Stimulated activated CD4-positive, alpha-beta T cell treated with anti-CD3 and anti-CD28 coated beads, Interleukin-12 subunit alpha, Interleukin-12 subunit beta, amount 100 ng/mL, for 4 hours (primary cell): Measurements from ENCODE around the gene NAA15.
A peak's percentile ranks its signal among the peaks of the same experiment; 100 is the strongest.
"Not testable (repeated sequence)": the region's sequence is repeated elsewhere in the genome, so short reads cannot be mapped to it uniquely, and the experiment has no call there.

Experiments
- DNase-seq: peaks from one replicate; pipeline ENCODE4 v3.0.0-alpha.2; 2020

NAA15 gene

DNA sequence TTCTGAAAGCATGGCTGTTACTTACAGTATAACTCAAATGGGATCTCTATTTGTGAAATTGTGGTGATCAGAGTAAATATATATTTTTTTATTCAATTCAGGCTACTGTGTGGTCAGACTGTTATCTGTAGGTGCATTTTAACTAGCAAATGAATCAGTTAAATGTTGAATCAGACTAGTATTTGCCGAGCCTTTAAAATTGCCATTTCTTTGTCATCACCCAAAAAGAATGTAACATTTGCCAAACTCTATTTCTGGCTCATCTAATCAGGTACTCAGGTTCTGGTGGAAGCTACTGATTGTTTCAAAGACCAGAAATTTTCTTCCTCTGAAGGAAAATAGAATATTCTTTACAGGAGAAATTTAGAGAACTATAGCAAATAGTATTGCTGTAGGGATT is 1.8 kb upstream of the NAA15 start:
- DNase-seq: no peak

DNA sequence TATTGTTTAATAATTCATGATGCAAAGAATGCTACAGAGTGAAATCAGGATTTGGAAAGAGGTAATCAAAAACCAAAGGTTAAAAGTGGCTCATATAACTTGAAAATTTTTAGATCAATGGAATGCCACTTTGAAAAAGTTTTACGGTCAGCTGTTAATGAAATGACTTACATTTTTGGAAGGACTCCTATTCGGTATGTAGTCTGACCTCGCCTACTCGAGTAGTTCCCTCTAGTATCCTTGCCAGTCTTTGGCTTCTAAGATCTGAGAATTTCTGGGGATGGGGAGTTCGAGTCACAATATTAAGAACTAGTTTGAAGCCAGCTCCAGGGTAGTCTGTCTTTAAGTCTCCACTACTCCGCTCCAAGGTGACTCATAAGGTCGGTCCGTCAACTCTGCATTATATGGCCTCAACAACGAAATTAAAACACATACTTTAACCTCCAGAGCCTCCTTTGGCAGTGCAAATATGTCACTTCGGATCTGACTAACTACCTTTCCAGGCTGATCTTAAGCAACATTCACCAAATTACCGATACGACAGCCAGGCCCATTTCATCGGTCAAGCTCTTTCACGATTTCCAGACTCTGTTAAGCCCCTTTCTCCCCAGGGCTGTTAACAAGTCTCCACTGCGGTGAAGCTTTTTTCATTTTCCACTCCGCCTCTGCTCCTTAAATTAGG is 733 bp upstream of the NAA15 start:
- no peak for DNase-seq

DNA sequence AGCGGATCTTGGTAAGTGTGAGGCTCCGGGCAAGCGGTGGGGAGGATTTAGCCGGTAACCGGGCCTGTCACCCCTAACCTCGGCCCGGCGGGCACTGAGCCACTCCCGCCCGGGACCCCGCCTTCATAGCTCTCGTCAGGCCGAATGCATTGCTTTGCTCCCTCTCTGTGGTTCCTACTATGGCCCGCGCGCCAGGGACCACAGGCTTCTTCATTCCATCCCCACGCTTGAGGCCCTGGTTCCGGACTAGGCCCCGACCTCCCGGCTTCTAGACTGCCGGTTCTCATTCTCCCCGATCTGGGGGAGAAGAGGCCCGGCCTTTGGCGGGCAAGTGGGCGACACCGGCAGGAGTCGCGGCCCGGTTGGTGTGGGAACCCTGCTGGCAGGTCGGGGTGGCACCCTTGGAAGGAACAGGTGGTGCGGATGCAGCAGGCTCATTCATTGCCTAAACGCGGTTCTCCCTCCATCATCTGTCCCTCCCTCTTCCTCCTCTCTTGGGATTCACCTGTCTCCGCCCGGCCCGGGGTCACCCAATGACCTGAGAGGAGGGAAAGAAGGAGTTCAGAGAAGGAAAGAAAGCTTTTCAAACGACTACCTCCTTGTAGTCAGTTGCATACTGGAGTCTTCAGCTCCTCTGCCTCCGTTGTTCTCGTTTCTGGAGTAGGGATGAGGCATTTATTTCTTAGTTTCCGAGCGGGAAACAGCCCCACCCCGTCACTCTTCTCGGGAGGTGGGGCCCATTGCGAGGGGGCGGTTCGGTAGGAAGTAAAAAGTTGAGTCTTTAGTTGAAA is 711 bp downstream of the NAA15 start, which contains the start of gene NDUFC1:
TSS of gene NDUFC1 (minus strand) at position 657 of the 791 bp plus-strand sequence. CDS start 6,679 bp downstream, outside the sequence.
- peak; percentile 52 for DNase-seq

DNA sequence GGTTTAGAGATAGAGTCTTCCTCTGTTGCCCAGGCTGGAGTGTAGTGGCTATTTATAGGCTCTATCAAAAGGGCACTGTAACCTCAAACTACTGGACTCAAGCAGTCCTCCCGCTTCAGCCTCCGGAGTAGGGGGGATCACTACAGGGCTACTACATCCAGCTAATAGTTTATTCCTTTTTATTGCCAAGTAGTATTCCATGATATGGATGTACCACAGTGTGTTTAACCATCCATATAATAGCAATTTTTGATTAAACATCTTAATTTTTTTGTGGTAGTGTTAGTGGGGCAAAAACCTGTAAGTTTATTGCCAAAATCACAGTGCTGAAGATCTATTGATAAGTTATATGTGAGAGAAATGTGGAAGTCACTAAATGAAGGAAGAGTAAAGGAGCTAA is 3.6 kb downstream of the NAA15 start:
- no peak for DNase-seq

DNA sequence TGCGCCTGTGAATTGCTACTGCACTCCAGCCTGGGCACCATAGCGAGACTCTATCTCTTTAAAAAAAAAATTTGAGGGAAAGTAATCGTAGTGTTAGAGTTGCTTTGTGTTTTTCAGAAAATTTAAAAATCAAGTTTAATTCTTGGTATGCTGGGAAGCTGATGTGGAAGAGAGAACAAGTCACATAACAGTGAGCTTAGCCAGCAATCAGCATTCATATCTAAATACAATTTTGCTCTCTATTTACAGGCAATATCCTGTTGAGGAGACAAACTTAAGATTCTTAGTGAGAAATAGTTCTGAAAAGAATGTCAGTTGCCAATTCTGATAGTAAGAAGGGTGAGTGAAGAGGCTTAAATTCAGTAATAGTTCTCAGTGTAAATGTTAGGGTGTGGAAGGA is 10.6 kb downstream of the NAA15 start:
- DNase-seq: no peak

DNA sequence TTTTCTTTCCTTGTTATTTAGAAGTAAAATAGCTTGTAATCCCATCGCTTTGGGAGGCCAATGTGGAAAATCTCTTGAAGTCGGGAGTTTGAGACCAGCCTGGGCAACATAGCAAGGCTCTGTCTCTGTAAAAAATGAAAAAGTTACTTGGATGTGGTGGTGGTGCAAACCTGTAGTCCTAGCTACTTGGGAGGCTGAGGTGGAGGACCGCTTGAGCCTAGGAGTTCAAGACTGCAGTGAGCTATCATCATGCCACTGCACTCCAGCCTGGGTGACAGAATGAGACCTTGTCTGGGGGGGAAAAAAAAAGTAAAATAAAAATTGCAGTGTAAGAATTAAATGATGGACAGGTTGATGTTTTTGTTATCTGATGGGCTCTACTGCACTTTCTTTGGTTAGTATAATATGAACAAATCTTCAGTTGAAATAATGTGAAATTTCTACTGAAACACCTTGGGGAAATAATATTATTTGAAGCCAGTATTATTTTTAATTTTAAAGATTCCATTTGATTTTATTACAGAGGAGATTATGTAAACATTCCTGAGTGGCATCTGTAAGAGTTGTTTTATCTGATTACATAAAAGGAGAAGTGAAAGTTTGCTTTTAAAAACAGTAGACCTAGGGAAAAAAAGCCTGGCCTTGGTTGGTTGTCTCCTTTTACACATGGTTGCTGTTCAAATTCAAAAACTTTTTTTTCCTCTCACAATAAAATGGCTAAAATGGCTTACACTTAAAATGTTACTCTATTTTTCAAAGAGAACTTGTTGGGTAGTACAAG is 11.4 kb downstream of the NAA15 start:
- no peak for DNase-seq

DNA sequence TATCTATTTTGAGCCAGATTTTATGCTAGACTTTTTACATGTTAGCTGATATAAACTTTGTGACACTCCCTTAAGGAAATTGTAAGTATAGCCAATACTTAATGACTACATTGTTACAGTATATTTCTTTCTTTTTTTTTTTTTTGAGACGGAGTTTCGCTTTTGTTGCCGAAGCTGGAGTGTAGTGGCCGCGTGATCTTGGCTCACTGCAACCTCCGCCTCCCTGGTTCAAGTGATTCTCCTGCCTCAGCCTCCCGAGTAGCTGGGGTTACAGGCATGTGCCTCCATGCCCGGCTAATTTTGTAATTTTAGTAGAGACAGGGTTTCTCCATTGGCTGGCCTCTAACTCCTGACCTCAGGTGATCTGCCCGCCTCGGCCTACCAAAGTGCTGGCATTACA is 12.1 kb downstream of the NAA15 start:
- not testable (repeated sequence) for DNase-seq

DNA sequence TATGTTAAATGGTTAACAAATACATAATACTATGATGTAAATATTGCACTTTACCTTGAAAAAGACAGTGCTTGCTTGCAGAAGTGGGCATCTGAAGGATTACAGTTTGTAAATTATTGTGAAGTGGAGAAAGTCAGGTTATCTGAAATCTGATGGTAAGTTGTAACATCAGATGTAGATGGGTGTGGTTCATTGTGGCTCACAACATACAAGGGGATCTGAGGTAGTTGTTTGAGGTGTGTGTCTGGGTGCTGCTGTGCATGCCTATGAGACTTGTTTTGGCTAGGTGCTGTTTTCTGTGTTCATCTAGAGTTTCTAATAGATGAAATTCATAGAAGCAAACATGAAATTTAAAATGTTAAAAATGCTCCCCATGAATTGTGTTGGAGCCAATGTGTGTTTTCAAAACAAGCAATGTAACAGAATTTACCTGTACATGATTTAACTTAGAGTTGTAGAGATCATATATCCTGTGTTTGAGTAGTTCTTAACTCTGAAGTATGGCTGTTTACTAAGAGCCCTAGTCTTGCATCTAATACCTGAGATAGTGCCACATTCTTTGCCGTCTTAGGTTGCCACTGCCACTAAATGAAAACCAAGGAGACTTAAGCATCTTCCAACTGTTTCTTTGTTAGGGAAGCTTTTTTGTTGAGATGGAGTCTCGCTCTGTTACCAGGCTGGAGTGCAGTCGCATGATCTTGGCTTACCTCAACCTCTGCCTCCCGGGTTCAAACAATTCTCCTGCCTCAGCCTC is 12.9 kb downstream of the NAA15 start:
- DNase-seq: no peak

DNA sequence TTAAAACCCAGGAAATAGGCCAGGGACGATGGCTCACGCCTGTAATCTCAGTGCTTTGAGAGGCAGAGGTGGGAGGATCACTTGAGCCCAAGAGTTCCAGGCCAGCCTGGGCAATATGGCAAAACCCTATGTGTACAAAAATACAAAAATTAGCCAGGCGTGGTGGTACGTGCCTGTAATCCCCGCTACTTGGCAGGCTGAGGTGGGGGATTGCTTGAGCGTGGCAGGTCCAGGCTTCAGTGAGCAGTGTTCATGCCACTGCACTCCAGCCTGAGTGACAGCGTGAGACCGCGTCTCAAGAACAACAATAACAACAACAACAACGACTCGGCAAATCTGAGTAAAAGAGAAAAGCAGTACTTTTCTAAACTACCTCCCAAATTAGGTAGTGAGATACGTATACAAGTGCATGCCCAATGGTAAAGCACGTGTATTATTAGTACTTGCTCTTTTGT is 13.9 kb downstream of the NAA15 start:
- DNase-seq: no peak

DNA sequence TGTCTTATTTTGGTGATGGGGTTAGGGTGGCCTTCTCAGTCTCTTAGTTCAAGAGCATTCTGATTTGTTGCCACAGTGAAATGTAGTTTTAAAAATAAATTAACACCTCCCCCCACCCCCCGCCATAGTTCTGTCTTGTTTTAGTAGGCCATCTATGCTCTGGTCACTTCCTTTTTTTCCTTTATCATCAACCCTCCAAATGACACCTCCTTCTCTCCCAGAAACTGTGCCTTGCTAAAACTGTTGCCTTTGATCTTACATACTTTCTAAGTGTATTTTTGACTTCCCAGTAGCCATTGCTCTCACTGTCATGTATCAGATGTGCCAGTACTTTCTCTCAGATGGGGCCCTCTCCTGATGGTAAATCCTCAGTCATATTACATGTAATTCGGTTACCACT is 15.4 kb downstream of the NAA15 start:
- DNase-seq: no peak

DNA sequence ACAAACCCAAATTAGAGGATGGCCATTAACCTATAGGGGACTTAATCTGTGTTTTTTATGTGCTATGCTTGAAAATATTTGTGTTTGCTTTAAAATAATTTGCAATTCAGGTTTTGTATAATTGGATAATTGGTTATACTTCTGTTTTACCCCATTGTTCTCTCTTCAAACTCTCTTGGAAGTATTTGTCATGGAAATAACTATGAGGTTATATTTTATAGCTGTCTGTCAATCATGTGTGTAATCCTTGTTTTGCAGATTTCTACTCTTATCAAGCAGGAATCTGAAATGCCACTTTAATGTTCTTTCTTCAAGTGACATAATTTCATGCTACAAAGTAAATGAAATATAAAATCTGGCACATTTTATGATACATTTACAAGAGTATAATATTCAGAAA is 16.3 kb downstream of the NAA15 start:
- no peak for DNase-seq

DNA sequence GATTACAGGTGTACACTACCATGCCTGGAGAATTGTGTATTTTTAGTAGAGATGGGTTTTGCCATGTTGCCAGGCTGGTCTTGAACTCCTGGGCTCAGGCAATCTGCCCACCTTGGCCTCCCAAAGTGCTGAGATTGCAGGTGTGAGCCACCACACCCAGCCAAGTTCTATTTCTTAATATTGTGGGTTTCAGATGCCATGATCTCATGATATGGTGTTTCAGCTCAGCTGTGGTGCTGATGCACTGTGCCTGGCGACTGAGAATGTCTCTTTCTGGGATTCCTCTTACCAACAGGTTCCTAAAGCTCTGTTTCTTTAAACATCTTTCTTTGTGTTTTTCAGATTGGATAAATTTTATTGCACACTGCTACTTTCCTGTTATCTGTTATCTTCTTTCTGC is 18.3 kb downstream of the NAA15 start:
- DNase-seq: no peak

DNA sequence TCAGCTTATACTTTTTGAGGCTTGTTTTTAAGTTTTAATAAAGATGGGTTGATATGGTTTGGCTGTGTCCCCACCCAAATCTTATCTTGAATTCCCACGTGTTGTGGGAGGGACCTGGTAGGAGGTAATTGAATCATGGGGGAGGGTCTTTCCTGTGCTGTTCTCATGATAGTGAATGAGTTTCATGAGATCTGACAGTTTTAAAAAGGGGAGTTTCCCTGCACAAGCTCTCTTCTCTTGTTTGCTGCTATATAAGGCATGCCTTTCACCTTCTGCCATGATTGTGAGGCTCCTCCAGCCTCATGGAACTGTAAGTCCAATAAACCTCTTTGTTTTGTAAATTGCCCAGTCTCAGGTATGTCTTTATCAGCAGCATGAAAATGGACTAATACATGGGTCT is 20.8 kb downstream of the NAA15 start:
- not testable (repeated sequence) for DNase-seq

DNA sequence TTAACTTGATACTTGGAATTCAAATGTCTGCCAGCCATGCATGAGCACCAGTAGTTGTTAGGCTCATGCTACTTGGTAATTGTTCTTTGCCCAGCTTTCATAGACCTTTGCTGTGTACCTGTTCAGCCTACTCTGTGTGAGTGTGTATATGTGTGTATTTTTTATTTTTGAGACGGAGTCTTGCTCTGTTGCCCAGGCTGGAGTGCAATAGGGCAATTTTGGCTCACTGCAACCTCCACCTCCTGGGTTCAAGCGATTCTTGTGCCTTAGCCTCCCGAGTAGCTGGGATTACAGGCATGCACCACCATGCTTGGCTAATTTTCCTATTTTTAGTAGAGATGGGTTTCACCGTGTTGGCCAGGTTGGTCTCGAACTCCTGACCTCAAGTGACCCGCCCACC is 21.2 kb downstream of the NAA15 start:
- DNase-seq: not testable (repeated sequence)

DNA sequence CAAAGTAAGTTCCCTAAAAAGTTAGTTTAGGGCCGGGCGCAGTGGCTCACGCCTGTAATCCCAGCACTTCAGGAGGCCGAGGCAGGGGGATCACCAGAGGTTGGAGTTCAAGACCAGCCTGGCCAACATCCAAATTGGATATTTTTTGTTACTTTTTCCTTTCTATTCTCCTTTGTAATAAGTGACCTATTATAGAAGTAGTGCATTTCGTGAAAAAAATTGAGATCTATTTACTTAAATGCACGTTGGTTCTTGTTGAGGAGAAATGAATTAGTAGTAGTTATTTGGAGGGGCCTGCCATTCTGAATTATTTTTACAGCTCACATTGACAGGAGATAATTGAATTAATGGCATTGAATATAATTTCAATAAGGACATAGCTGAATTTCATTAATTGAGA is 23.3 kb downstream of the NAA15 start:
- DNase-seq: no peak

DNA sequence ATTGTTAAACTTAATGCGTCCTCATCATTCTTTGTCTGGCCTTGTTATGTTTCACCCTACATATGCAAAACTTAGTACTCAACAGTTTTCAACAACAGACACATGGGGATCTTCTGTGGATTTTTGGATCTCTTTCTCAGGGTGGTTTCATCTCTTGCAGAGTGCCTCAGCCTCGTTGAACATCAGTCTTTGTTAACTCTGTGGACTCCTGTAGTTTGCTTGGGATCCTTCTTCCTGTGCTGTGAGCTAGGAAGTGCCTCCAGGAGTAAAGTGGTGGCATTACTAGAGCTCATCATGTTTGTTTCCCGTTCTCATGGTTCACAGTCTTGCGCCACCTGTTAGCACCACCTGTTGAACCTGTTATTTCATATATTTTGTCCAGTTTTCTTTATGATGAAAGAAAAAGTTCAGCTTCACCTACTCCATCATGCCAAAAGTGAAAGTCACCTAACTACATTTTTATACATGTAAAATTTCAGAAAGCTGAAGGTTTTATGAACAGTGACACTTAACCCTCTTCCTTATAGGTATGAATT is 28.4 kb downstream of the NAA15 start:
- no peak for DNase-seq

DNA sequence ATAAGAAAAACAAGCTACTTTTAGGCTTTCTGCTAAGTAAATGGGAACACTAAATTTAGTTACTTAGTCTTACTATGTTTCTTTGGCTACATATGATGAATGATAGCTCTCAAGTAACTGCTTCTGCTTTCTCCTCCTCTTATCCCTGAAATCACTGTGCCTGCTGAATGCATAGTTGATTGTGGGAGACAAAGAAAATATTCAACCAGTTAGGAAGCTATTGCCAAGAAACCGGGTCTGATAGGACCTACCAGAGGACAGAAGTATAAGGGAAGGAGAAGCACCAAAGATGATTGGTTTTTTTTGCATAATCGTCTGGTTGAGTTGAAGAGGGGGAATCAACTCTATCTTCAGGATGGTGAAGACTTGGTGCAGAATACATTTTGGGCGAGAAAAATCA is 29.0 kb downstream of the NAA15 start:
- DNase-seq: no peak

DNA sequence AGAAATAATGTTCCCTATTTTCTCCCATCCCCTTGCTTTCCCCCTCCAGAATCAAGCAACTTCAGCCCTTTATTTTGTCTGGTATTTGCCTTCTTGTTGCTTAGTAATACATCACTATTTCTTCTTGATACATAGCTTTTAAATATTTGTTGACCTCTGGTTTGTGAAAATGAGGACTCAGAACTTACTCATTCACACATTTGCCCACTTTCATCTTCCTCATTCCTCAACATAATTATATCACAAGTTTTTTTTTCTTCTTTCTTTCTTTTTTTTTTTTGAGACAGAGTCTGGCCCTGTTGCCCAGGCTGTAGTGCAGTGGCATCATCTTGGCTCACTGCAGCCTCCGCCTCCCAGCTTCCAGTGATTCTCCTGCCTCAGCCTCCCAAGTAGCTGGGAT is 29.9 kb downstream of the NAA15 start:
- no peak for DNase-seq

DNA sequence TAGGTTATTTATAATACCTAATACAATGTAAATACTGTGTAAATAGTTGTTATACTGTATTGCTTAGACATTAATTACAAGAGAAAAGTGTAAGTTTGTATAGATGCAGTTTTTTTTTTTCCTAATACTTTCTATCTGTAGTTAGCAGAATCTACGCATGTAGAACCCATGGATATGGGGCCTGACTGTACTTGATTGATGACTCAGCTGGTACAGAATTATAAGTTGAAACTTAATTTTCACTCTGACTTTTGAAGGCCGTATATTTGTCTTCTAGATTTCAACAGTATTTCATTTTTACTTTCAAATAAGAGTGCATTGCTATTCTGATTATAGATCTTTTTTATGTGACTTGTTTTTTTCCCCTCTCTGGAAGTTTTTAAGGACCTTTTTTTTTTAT is 31.7 kb downstream of the NAA15 start:
- no peak for DNase-seq

DNA sequence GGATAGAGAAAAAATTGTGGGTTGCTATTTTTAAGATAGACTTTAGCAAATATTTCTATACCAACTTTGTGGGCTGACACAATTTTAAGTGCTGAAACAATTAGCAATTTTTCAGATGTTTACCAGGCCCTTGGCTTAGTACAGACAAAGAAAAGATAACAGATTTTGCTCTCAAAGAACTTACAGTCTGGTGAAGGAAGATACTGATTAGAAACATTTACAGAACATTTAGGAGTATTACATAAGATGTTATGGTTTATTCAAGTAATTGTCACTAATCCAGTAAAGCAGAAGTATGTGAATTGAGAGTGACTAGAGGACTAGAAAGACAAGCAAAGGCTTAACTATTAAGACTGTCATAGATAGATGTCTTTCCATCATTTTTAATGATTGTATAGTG is 36.3 kb downstream of the NAA15 start:
- DNase-seq: no peak

DNA sequence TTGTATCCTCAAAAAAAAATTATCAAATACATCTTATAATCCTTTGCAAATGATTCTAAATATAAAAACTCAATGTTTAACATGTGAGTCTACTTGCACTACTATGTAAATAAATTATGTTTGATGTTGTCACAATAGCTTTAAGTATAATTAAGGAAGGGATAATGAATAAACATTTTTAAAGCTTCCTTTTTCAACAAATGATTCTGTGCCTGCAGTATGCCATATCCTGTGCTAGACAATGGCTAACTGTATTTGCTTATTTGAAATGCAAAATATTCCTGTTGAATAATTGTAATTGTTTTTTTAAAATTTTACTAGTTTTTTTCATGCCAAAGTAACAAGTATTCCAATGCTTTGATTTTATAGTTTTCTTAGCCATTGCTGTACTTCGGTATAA is 60.0 kb downstream of the NAA15 start:
- DNase-seq: no peak

DNA sequence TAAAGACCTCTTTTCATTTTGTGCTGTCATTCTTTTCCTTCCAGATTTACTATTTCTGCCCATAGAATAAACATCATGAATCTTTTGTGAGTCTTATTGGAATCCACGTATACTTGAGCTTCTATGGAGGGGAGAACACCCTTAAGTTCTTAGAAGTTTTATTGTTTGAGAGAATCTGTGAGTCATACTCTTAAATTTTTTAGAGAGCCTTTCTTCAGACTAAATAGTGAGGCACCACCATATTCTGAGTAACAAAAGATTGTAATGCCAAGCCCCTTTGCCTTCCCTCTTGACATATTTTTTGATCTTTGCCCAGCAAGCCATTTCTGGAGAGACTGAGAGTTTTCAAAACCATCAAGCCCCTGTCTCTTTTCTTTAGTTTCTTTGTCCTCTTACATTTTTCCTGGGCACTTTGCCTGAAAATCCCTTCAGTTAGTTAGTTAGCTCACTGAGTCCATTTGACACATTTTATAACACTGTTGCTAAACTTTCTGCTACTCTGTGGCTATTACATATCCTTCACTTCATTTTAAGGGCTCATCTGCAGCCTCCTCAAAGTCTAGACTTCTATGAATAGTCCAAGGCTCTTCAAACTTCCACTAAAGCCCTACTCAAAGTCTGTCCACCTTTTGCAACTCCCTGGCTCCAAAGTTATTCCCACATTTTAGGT is 66.3 kb downstream of the NAA15 start:
- DNase-seq: no peak
